HepG2 (cell line): ENCODE data around the gene EAF1. TPM values are rescaled to one million over a fixed set of nuclear protein-coding genes. Genes with fewer than 3 reads are reported as not detected.

Experiments
- HNF4A ChIP-seq: sonication (generic); formaldehyde crosslinking; IDR thresholded peaks from 2 replicates; pipeline ENCODE4 v1.4.0; 2020; ENCODE audit warnings: missing genetic modification reagents
- PAXIP1 ChIP-seq: sonication (generic); formaldehyde crosslinking; conservative IDR thresholded peaks from 2 replicates; pipeline ENCODE4 v1.4.0; 2020; ENCODE audit warnings: mild to moderate bottlenecking, missing genetic modification reagents, moderate library complexity
- PBX3 ChIP-seq: sonication (generic); formaldehyde crosslinking; IDR thresholded peaks from 2 replicates; pipeline ENCODE4 v1.8.1; 2023; ENCODE audit warnings: missing genetic modification reagents, inconsistent platforms, borderline replicate concordance
- ZBTB14 ChIP-seq: sonication (generic); formaldehyde crosslinking; IDR thresholded peaks from 2 replicates; pipeline ENCODE4 v1.4.0; 2020; ENCODE audit warnings: missing genetic modification reagents
- ZFP41 ChIP-seq: sonication (generic); formaldehyde crosslinking; IDR thresholded peaks from 2 replicates; pipeline ENCODE4 v1.4.0; 2020; ENCODE audit warnings: mild to moderate bottlenecking, missing genetic modification reagents, borderline replicate concordance
- ZNF281 ChIP-seq: sonication (generic); formaldehyde crosslinking; IDR thresholded peaks from 2 replicates; pipeline ENCODE4 v1.4.0; 2020; ENCODE audit warnings: missing genetic modification reagents, borderline replicate concordance
- polyA plus RNA-seq, 8 experiments: library from polyadenylated mRNA; depleted of rRNA in 3 of 8; stranded (reverse) in 7 of 8; unstranded in 1 of 8; fragments of >200 nt; fragmentation: Illumina TruSeq in 4 of 8; extraction: Trizol in 4 of 8; gene quantifications; 2 replicates each; pipeline versions ENCODE4 v1.2.1 to v1.2.3, GENCODE V29; 2011 to 2016; ENCODE audit warnings: low read depth in 4 of 8, missing spikeins in 1 of 8, mixed read lengths in 1 of 8; ENCODE audit not compliant: insufficient read depth in 1 of 8
- total RNA-seq, 5 experiments: library from RNA; depleted of rRNA; stranded (reverse); fragments of >200 nt; fragmentation: Illumina TruSeq; extraction: Trizol; gene quantifications; 2 replicates each; pipeline ENCODE4 v1.2.3, GENCODE V29; 2016; ENCODE audit warnings: low read depth in 1 of 5

The EAF1 gene
- total and polyA plus RNA-seq, 2 of the 13 experiments (the other 11 are each of a cell fraction or from before 2014, with no cell fraction given) = 8.1 to 30.0 TPM

GRCh38 chr3:15427981-15428380 lies 583 bp downstream of the EAF1 start (continued):
- TF ChIP-seq ZNF281 (CRISPR knock-in tag) (peak; percentile 23; the same call in 1 of the 2 replicates), ZBTB14 (no peak), HNF4A (CRISPR knock-in tag) (peak; percentile 15; the same call in 1 of the 2 replicates), ZFP41 (CRISPR knock-in tag) (no peak), PAXIP1 (peak; percentile 17; the same call in 1 of the 2 replicates), PBX3 (0 out of 2 replicates have a peak, but pooled peaks have one; percentile 11)
